CD4-positive, alpha-beta T cell treated with Interleukin-2 at 100 ng/mL for 4 hours (primary cell): ENCODE data around the gene DHRS2.

Experiments
- DNase-seq: peaks from one replicate; pipeline ENCODE4 v3.0.0-alpha.2; 2020; ENCODE audit warnings: low spot score

DHRS2 gene

DNA sequence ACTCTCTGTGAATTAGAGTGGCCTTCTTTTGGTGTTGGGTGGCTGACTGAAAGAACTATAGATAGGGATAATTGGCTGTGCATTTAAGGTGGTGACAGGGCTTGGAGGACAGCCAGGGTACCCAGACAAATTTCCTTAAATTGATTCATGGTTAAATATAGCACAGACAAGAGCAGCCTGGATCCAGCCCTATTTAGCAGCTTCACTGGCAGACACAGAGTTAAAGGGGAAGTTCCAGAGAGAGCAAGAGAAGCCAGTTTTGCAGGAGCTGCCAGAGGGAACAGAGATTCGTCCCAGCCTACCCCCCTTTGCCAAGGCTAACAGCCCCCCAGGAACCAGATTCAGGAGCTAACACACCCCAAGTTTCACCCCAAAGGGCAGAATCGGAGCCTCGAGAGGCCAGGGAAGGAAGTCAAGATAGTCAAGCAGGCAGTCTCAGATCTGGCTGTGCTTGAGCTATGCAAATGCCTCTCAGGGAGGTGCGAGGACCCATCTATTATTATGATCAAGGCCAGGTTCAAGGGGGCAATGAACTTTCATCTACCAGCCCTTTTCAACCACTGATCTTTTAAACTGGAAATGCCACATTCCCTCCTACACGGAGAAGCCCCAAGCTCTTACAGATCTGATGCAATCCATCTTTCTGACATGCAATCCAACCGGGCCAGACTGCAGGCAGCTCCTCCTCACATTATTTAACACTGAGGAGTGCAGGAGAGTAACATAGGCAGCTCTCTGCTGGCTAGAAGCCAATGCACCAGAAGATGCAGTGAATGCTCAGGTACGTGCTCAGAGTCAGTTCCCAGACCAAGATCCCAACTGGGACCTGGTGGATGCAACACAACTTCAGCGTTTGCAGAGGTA is 58.2 kb downstream of the DHRS2 start:
- no peak for DNase-seq
